IMR-90 (cell line): ENCODE measurements around the gene ALCAM. TPM values are rescaled to one million over a fixed set of nuclear protein-coding genes. Genes with fewer than 3 reads are reported as not detected.

Experiments used
- ATAC-seq: fragments of 200-7000 bp; cut with Tn5 transposase; 2 replicates; pipeline ENCODE4 v1.9.1; 2020; ENCODE audit warnings: low read depth, mild to moderate bottlenecking, moderate library complexity
- BruUV-seq: library from RNA; stranded (reverse); fragments of 400-500 nt; replicated peaks from 2 replicates; lab custom pipeline; 2021; lab: Mats Ljungman, UMichigan
- CTCF ChIA-PET: fragments of 300-600 bp; formaldehyde crosslinking; extraction: SDS; loops from one replicate; lab custom pipeline; 2021; ENCODE audit warnings: antibody characterized with exemption; lab: Yijun Ruan, JAX
- POLR2A ChIA-PET: fragments of 300-600 bp; sonication (Branson Sonifier 250); formaldehyde crosslinking; loops from one replicate; lab custom pipeline; 2022; ENCODE audit warnings: antibody characterized with exemption; ENCODE audit not compliant: unreplicated experiment; lab: Charles Lee
- DNase-seq: peaks from one replicate; pipeline ENCODE4 v3.0.0; 2013
- H2AFZ ChIP-seq: replicated peaks from 2 replicates; pipeline ENCODE3; 2013; ENCODE audit warnings: low read length, mild to moderate bottlenecking; ENCODE audit not compliant: poor library complexity
- H2AK5ac ChIP-seq: 2 replicates; pipeline ENCODE4 v1.6.1; 2013; ENCODE audit warnings: low read depth, low read length, inconsistent platforms
- H2AK9ac ChIP-seq: replicated peaks from 2 replicates; pipeline ENCODE3; 2013; ENCODE audit warnings: mild to moderate bottlenecking, low read depth, low read length, moderate library complexity; ENCODE audit not compliant: poor library complexity
- H2BK120ac ChIP-seq: 2 replicates; pipeline ENCODE4 v1.6.1; 2013; ENCODE audit warnings: low read depth, low read length, inconsistent platforms
- H2BK15ac ChIP-seq: 3 replicates; pipeline ENCODE4 v1.6.1; 2013; ENCODE audit warnings: low read depth, low read length, inconsistent platforms
- H2BK20ac ChIP-seq: 2 replicates; pipeline ENCODE4 v1.6.1; 2013; ENCODE audit warnings: low read depth, mild to moderate bottlenecking, inconsistent platforms, low read length, moderate library complexity
- H2BK5ac ChIP-seq: 2 replicates; pipeline ENCODE4 v1.6.1; 2013; ENCODE audit warnings: mild to moderate bottlenecking, low read depth, low read length, inconsistent platforms; ENCODE audit not compliant: poor library complexity, severe bottlenecking
- H3K14ac ChIP-seq: replicated peaks from 2 replicates; pipeline ENCODE4 v1.6.1; 2013; ENCODE audit warnings: low read depth, low read length, inconsistent platforms
- H3K18ac ChIP-seq: 2 replicates; pipeline ENCODE4 v1.6.1; 2013; ENCODE audit warnings: low read depth, low read length, control low read depth
- H3K23ac ChIP-seq: 2 replicates; pipeline ENCODE4 v1.6.1; 2013; ENCODE audit warnings: low read depth, low read length, inconsistent platforms
- H3K27ac ChIP-seq: 2 replicates; pipeline ENCODE4 v1.5.1; 2013; ENCODE audit warnings: mild to moderate bottlenecking, control low read depth, low read length; ENCODE audit not compliant: insufficient read depth
- H3K27me3 ChIP-seq: 2 replicates; pipeline ENCODE4 v1.6.1; 2013; ENCODE audit warnings: low read length; ENCODE audit not compliant: control insufficient read depth, insufficient read depth
- H3K36me3 ChIP-seq: 2 replicates; pipeline ENCODE4 v1.6.1; 2013; ENCODE audit warnings: low read length, mixed read lengths; ENCODE audit not compliant: control insufficient read depth, insufficient read depth
- H3K4ac ChIP-seq: 2 replicates; pipeline ENCODE4 v1.6.1; 2013; ENCODE audit warnings: low read depth, low read length, inconsistent platforms
- H3K4me1 ChIP-seq: 2 replicates; pipeline ENCODE4 v1.6.1; 2013; ENCODE audit warnings: low read length, mixed read lengths; ENCODE audit not compliant: control insufficient read depth, insufficient read depth
- H3K4me2 ChIP-seq: 2 replicates; pipeline ENCODE4 v1.6.1; 2013; ENCODE audit warnings: low read depth, mild to moderate bottlenecking, control low read depth, low read length, moderate library complexity
- H3K4me3 ChIP-seq: 2 replicates; pipeline ENCODE4 v1.5.1; 2013; ENCODE audit warnings: low read depth, mild to moderate bottlenecking, control low read depth, low read length, moderate library complexity; ENCODE audit not compliant: insufficient read depth
- H3K56ac ChIP-seq: 2 replicates; pipeline ENCODE4 v1.6.1; 2013; ENCODE audit warnings: low read length, inconsistent platforms; ENCODE audit not compliant: insufficient read depth; ENCODE audit errors: extremely low read depth
- H3K79me1 ChIP-seq, 2 experiments: 2 replicates each; pipeline ENCODE4 v1.6.1; 2013; ENCODE audit warnings: low read length in 2 of 2, inconsistent platforms in 1 of 2, low read depth in 1 of 2
- H3K9ac ChIP-seq: 2 replicates; pipeline ENCODE4 v1.6.1; 2013; ENCODE audit warnings: low read depth, low read length, control low read depth
- H3K9me1 ChIP-seq: 2 replicates; pipeline ENCODE4 v1.6.1; 2013; ENCODE audit warnings: low read length, inconsistent platforms; ENCODE audit not compliant: insufficient read depth
- H3K9me3 ChIP-seq: 2 replicates; pipeline ENCODE4 v1.6.1; 2013; ENCODE audit warnings: low read length; ENCODE audit not compliant: control insufficient read depth, insufficient read depth
- H4K20me1 ChIP-seq: 2 replicates; pipeline ENCODE4 v1.6.1; 2013; ENCODE audit warnings: low read length, inconsistent platforms; ENCODE audit not compliant: insufficient read depth
- H4K5ac ChIP-seq: 2 replicates; pipeline ENCODE4 v1.6.1; 2013; ENCODE audit warnings: mild to moderate bottlenecking, low read depth, low read length, control low read depth
- H4K8ac ChIP-seq, 2 experiments: 2 replicates each; pipeline ENCODE4 v1.6.1; 2013; ENCODE audit warnings: low read depth in 2 of 2, low read length in 2 of 2, control low read depth in 1 of 2, inconsistent platforms in 1 of 2
- H4K91ac ChIP-seq: 2 replicates; pipeline ENCODE4 v1.6.1; 2013; ENCODE audit warnings: low read depth, low read length, inconsistent platforms; ENCODE audit not compliant: insufficient read depth
- CEBPB ChIP-seq: IDR thresholded peaks from 2 replicates; pipeline ENCODE4 v1.6.1; 2012; ENCODE audit warnings: low read depth, low read length, improper control_type of control experiment
- CHD1 ChIP-seq: IDR thresholded peaks from 2 replicates; pipeline ENCODE4 v1.6.1; 2012; ENCODE audit warnings: low read depth, low read length, improper control_type of control experiment
- dilution Hi-C: fragments of 300-500 bp; cut with HindIII; formaldehyde crosslinking; loops from one replicate; pipeline ENCODE4 v1.14.3; 2018; ENCODE audit warnings: low sequenced_read_pairs; ENCODE audit not compliant: unreplicated experiment
- in situ Hi-C: fragments of 300-500 bp; cut with MboI; formaldehyde crosslinking; loops from 3 replicates; pipeline ENCODE4 v1.14.3; 2019; ENCODE audit warnings: low sequenced_read_pairs, inconsistent platforms, mixed read lengths
- intact Hi-C: fragments of 100-400 bp; cut with micrococcal nuclease; formaldehyde crosslinking; loops from 2 replicates; pipeline ENCODE4 v1.10.0; 2022
- polyA plus RNA-seq, 3 experiments: library from polyadenylated mRNA; depleted of rRNA; stranded (reverse); fragments of >200 nt; gene quantifications; 2 replicates each; pipeline ENCODE4 v1.2.3, GENCODE V29; 2012; ENCODE audit warnings: low replicate concordance in 1 of 3
- total RNA-seq: library from RNA; depleted of rRNA; stranded (reverse); fragments of >200 nt; gene quantifications from 2 replicates; pipeline ENCODE4 v1.2.3, GENCODE V29; 2012

The ALCAM gene
- total and polyA plus RNA-seq, 2 of the 4 experiments (the other 2 are of a cell fraction) = 117 to 423 TPM

GRCh38 chr3:105429034-105429762, 62.5 kb downstream of the ALCAM start:
- no peak overlapping the region for H3K23ac ChIP-seq

More at GRCh38 chr3:105429034-105429762, 62.5 kb downstream of the ALCAM start:
- no peak overlapping the region for H3K9ac ChIP-seq
- peaks cover 4% of the 10 kb centered on the region; the same call in 1 of the 2 replicates for H4K20me1 ChIP-seq
- 0 out of 2 replicates have a peak overlapping the region, but pooled peaks have one; percentile 30 for H3K4me2 ChIP-seq
- H2AFZ ChIP-seq = no peak overlapping the region
- TF ChIP-seq CEBPB = peak; percentile 33; the same call in 1 of the 2 replicates
- TF ChIP-seq CHD1 = no peak
- BruUV-seq = no TSS peak
- peaks cover 30 to 45% of the 10 kb centered on the region in 2 experiments for H3K79me1 ChIP-seq
- no peak overlapping the region for H3K27ac ChIP-seq
- no peak overlapping the region for H3K18ac ChIP-seq
- no peak overlapping the region for H2BK120ac ChIP-seq
- no peak overlapping the region for H3K14ac ChIP-seq
- in situ Hi-C loops (no loop called here), intact Hi-C loops (no loop called here), dilution Hi-C loops (no loop called here)
- no peak overlapping the region for H2BK5ac ChIP-seq
- no peak overlapping the region for H3K4me3 ChIP-seq
- peaks cover 9% of the 10 kb centered on the region for H3K9me1 ChIP-seq
- no peak overlapping the region for H3K56ac ChIP-seq
- H2BK20ac ChIP-seq = no peak overlapping the region
- ChIA-PET CTCF (no interaction called here), POLR2A (no interaction called here)
- no peak overlapping the region for H3K4ac ChIP-seq
- H4K8ac ChIP-seq = no peak overlapping the region
- DNase-seq (peak; percentile 25), ATAC-seq (no peak)
- no peak overlapping the region for H4K5ac ChIP-seq
- no peak overlapping the region for H4K91ac ChIP-seq
- no peak overlapping the region for H2BK15ac ChIP-seq
- no peak overlapping the region for H2AK5ac ChIP-seq
- H3K36me3 ChIP-seq = no peaks in the 10 kb centered on the region; the same call in 1 of the 2 replicates
- no peak overlapping the region for H2AK9ac ChIP-seq
- H3K9me3 ChIP-seq = no peaks in the 10 kb centered on the region
- no peaks in the 10 kb centered on the region for H3K27me3 ChIP-seq
- H3K4me1 ChIP-seq = peaks cover 9% of the 10 kb centered on the region
